Esophagus squamous epithelium (tissue), 4 donors: Measurements from ENCODE around the gene VPS35.

ENCODE experiments used
- CTCF ChIP-seq, 6 experiments: fragments of 450-650 bp in 4 of 6; fragments of 200-600 bp in 2 of 6; sonication (generic) in 2 of 6; IDR thresholded peaks; one replicate each; pipeline ENCODE4 v1.5.1; 2016 to 2019; ENCODE audit warnings: antibody characterized with exemption in 6 of 6, mild to moderate bottlenecking in 4 of 6, moderate library complexity in 4 of 6
- POLR2A ChIP-seq, 4 donors: fragments of 450-650 bp; IDR thresholded peaks; one replicate each; pipeline ENCODE4 v1.6.1; 2017; ENCODE audit warnings: antibody characterized with exemption in 4 of 4, mild to moderate bottlenecking in 4 of 4, moderate library complexity in 3 of 4

DNA sequence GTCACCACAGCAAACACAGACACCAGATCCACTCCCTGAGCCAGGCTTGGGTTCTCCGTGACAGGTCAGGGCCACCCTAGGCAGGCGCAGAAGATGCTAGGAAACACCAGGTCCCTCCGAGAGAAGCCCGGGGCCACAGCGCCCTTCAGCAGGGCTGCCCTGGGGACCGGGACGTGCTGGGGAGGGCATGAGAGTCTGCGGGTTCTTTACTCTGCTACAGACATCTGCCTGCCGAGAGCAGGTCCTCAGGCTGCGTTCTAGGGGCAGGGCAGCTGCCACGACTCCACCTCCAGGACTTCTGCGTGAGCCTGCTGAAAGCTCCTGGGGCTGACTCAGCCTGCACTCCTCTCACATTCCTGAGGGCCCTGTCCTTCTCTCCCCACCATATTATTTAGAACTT lies 47.7 kb upstream of the VPS35 start:
- TF ChIP-seq CTCF (IDR thresholded peaks at IDR 0.05) = no peak
- no peak for TF ChIP-seq POLR2A (IDR thresholded peaks at IDR 0.05)
